ENCODE measurements around the gene TOLLIP.

DNA sequence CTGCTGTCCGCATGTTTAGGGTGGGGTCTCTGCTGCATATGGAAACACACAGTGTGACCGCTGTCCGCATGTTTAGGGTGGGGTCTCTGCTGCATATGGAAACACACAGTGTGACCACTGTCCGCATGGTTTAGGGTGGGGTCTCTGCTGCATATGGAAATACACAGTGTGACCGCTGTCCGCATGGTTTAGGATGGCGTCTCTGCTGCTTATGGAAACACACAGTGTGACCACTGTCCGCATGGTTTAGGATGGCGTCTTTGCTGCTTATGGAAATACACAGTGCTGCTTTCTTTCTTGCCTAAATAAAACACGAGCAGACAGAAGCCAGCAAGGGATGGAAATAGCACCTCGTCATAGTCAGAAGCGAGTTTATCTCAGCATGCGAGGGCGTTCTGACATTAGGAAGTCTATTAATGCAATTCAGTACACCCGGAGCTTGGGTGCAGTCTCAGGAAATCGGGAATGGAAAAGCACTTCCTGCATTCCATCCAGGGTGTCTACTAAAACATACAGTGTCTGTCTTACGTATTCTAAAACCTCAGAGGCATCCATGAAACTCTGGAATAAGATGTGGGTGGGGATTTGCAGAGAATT lies 32.6 kb upstream of the TOLLIP start:
- TF ChIP-seq CTCF (IDR thresholded peaks at IDR 0.05; ENCODE audit: low read length) = no peak
- TF ChIP-seq EZH2 (IDR thresholded peaks at IDR 0.05; ENCODE audit: borderline replicate concordance, low read length) = no peak

Measured in OCI-LY1 (cell line).